GM21619 (cell line): ENCODE data around the gene AGXT.

ENCODE experiments used
- ATAC-seq: cut with Tn5 transposase; IDR thresholded peaks from one replicate; pipeline ENCODE4 v1.9.1; 2021; ENCODE audit not compliant: unreplicated experiment

AGXT gene

DNA sequence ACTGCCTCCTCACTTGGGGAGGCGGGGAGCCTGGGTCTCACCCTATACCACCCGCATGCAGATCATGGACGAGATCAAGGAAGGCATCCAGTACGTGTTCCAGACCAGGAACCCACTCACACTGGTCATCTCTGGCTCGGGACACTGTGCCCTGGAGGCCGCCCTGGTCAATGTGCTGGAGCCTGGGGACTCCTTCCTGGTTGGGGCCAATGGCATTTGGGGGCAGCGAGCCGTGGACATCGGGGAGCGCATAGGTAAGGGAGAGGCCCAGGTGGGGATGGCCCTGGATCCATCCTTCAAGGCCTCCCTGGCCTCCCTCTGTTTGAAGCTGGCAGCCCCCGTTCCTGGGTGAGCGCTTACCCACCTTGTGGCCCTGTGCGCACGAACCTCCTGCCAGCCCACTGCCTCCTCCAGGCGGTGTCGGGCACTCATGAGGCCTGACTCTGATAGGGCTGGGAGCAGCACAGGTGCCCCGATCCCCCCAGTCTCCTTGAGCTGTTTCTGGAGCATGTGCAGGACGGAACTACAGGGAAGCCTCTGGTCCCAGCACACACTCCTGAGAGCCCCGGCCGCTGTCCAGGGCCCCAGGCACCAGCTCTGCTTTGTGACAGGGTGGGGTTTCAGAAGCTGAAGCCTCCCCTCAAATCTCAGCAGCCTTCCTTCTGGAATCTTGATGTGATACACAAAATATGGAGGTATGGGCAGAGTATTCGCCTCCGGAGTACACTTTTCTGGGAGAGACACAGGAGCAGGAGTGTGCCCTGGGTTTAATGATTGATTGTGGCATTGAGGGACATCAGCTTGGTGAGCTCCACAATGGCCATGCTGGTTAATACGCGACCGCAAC lies 708 bp downstream of the AGXT start:
- ATAC-seq, result no peak

DNA sequence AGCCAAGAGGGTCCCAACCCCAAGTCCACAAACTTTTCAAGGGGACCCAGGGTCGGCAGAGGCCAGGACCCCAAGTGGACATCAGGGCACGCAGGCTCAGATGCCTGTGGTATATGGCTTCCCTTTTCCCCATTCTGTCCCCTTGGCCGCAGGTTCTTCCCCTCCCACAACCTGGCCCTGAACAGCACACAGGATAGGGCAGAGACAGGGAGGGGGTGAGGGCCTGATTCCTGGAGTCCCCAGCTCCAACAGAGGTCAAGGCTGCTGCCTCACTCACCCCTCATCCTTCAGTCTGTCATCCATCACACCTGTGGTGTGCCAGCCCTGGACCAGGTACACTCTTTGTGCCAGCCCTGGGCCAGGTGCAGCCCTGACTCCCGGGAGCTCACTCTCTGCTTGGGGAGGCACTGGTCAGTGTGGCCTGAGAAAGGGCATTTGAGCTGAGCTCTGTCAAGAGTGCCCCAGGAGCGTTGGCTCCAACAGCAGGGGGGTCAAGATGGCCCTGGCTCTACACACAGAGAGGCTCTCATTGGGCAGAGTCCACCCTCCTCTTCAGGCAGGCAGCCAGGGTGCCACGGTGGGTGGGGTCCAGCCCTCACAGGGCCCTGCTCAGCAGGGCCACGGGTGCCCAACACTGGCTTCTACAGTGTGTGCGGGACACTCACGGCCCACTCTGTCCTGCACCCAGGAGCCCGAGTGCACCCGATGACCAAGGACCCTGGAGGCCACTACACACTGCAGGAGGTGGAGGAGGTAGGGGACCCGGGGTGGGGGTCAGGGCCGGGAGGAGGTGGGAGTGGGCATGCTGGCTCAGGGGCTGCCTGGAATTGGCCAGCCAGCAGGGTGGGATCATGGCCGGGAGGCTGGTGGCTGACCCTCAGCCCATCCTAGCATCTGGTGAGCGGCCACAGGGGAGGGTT lies 1.6 kb downstream of the AGXT start:
- no peak for ATAC-seq

DNA sequence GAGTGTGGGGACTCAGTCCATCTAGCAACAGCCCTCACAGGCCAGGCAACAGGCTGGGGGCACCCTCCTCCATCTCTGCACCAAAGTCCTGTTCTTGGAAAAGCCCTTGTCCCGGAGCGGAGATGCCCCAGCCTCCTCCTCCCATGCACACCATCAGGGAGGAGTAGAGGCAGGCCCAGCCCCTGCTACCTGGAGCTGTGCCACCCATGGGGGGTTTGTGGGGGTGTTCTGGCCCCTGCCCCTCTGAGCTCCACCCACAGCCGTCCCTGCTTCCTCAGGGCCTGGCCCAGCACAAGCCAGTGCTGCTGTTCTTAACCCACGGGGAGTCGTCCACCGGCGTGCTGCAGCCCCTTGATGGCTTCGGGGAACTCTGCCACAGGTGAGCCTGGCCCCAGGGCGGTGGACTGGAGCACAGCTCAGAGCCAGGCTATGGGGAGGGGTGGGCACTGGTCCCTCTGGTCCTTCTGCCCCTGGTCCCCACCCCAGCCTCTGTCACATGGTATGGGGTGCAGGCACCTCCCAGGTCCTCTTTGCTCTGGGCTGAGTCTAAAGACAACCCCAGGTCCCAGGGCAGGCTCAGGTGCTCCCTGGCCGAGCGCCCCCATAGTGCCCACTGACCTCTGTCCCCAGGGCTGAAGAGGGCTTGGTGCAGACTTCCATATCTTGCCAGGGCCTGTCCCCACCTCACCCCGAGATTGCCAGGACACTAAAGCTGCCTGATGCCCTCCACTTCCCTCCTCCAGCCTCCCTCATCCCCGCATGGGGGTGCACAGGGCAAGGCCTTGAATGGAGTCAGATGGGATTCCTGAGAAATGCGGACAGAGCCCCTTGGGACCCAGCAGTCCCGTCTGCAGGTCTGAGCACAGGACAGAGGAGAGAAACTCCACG lies 2.7 kb downstream of the AGXT start:
- ATAC-seq, result no peak

DNA sequence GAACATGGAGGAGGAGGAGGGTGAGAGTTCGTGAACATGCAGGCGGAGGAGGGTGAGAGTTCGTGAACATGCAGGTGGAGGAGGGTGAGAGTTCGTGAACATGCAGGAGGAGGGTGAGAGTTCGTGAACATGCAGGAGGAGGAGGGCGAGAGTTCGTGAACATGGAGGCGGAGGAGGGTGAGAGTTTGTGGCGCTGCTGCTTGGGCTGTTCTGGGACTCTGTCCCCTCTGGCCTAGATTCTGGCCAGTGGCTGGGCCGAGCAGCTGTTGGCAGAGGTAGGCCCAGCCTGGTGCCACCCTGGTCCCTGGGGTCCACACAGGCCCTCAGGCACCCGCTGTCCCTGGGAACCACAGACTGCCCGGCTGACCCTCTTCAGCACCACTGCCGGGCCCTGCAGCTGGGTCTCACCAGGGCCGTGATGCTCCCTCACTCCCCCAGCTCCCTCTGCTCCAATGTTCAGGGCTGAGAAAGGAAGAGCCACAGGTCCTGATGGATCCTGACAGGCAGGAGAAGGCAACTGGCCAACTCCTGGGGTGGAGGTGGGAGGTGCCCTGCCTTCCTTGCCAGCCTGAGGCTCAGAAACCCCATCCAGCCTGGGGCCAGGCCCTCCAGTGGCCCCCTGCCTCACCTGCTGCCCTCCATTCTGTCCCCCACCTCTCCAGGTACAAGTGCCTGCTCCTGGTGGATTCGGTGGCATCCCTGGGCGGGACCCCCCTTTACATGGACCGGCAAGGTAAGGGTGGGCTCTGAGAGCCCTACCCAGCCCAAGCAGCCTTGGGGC lies 3.9 kb downstream of the AGXT start:
- ATAC-seq, result no peak

DNA sequence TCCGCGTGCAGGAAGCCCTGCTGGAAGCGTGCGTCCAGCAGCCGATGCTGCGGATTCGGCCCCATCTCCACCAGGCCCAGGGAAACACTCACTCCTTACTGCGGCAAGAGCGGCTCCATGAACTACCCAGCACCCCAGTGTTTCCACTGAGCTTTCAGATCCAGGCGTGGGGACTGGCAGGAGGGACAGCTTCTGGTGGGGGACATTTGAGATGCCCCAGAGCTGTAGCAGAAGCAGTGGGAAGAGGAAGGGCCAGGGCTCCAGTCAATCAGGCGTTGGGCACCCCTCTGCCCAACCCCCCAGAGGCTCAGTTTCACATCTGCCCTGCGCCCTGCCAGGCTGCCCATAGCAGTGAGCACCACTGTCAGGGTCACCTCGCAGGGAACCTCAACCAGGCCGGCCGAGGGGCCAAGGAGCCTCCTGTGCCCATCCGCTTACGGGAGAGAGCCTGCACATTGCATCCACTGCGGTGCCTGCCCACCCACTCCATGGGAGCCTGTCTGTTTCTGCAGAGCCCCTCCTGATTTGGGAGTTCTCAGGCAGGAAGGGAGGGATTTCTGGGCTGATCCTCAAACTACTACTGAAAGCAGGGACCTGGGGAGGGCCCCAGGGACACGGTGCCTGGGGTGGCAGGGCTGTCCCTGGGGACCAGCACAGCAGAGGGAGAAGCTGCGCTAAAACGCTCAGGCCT lies 4.6 kb downstream of the AGXT start:
- no peak for ATAC-seq

DNA sequence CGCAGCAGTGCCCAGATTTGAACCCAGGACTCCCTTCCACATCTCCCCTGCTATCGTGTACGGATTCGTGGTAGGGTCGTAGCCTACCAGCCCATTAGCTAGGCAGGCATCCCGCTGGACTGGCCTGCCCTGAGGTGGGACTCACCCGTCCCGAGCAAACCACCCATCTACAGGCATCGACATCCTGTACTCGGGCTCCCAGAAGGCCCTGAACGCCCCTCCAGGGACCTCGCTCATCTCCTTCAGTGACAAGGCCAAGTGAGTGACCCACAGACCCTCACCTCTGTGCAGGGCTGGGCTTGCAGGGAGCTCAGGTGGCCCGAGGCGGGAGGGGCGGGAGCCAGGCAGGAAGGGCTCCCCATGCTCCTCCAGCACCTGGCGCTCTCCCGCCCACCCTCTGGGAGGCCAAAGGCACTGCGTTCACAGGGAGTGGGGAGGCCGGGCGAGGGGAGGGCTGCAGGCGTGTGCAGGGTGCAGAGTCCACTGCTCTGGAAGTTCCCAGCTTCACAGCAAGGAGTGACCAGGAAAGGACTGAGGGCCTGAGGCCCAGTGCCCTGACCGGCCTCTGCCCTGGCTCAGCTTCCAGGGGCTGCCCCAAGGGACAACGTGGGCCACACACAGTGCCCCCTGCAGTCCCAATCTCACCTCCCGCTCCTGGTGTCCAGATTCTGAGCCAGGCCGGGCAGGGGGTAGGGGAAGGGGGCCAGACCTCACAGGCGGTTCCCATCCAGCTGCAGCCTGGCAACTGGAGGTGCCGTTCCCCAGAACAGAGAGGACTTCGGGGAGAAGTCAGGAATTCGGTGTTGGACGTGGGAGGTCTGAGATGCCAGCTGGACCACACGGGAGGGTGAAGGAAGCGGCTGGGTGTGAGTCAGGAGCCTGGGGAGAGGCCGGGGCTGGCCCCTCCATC lies 5.4 kb downstream of the AGXT start:
- no peak for ATAC-seq

DNA sequence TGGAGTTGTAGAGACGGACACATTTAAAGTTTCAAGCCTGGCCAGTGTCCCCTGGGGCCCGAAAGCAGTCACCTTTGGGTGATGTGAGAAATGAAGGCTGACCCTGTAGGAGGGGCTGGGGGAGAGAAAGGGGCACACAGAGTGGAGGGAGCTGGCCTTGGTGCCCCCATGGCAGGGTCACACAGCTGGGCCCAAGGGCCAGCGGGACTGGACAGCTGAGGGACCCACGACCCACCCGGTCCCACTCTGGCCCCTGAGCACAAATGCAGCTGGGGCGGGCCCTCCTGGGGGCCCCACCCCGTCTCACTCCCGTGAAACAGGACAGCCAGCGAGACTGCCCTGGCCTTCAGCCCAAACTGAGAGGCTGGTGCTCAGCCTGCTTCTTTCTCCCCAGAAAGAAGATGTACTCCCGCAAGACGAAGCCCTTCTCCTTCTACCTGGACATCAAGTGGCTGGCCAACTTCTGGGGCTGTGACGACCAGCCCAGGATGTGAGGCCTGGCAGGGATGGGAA lies 6.1 kb downstream of the AGXT start:
- no peak for ATAC-seq

DNA sequence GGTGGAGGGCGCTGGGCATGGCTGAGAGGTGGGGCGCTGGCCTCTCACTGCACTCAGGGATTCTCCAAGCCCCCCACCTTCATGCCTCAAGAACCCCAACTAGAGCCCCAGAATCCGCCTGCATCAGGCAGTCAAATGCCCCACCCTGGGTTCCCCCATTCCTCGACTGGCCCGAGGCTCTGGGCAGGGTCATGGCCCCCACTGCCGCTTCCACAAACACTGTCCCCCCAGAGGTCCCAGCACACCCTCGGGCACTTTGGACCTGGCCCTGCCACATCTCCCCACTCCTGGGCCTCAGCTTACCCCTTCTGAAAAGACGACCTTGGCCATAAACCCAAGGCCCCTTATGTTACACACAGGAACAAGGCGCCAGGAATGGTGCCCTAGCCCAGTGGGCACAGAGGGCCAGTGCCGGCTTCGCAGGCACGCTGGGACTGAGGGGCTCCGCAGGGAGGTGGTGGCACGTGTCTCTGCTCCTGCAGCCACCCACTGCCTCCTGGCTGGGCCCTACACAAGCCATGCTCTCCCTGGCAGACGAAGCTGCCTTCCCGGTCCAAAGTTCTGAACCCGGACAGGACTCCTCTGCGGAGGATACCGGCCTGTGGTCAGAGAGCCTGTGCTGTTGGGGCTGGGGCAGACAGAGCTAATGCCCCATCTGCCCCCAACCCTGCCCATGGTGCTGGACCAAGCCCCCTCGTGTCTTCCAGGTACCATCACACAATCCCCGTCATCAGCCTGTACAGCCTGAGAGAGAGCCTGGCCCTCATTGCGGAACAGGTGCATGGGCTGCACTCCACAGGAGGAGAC lies 6.8 kb downstream of the AGXT start:
- no peak for ATAC-seq

DNA sequence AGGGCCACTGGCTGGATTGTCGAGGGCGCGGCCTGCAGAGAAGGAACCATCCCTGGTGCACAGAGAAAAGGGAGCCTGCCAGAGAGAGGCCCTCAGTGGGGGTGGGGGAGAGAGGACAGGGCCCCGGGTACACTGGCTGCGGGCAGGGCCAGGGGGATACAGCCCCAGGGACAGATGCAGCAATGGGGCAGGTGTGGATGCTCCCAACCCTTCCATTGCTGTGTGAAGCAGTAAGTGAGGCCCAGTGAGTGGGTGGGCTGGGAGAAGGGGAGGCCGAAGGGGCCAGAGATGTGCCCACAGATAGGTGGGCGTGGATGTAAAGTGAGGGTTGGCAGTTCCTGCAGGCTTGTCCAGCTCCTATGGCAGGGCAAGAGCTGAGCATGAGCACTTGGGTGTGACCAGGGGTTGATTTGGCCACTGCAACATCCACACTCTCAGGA lies 7.4 kb downstream of the AGXT start:
- no peak for ATAC-seq

DNA sequence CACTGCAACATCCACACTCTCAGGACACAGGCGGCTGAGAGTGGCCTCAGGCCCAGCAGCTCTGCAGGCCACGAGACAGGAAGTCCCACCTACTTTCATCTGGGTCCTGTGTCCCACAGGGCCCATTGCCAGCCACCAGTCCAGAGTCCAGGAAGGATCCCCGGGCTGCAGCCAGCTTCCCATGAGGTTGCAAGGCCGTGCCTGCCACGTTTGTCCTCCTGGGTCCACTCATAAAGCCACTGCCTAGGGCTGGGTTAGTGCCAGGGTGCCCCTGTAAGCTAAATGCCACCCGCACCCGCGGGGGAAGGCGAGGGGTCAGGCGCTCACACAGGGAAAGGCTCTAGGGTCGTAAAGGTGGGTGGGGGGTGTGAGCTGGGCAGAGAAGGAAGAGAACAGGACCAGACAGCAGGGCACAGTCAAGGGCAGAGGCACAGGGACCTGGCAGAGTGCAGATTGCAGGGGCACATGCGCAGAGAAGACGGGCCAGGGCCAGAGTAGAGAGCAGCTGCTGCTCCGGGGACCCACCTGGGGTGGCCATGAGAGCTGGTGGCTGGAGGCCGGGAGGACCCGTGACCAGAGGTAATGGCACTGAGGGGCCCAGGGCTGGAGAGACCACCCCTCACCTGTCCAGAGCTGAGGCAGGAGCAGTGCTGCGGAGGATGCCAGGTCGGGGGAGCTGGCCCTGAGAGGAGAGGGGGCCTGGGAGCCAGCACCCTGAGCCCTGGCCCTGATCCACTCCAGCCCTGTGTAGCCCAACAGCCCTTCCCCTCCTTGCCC lies 8.0 kb downstream of the AGXT start:
- ATAC-seq, result no peak

DNA sequence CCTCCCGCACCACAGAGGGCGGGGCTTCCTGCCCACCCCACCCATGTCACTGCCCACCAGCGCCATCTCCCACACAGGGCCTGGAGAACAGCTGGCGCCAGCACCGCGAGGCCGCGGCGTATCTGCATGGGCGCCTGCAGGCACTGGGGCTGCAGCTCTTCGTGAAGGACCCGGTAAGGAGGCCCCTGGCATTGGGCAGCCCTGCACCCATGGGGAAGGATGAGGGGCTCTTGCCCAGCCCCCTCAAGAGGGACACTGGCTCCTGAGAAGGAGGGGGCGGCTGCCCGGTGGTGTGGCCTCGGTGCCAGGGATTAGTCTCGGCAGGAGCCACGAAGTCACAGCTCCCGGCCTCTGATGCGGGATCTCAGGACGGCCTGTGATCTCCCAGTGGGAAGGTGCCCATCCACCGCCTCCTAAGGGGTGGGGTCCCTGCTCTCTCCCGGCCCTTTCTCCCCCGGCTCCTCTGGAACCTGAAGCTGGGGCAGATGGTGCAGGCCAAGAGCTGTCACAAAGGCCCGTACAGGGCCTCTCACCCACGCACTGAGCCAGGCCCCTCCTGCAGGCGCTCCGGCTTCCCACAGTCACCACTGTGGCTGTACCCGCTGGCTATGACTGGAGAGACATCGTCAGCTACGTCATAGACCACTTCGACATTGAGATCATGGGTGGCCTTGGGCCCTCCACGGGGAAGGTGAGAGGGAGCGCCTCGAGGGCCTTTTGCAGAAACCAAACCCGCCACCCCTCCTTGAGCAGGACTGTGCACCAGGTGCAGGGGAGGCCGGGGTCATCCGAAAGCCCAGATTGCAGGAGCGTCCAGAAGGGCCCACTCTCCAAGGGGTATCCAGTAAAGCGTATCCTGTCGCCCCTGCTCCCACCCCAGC lies 9.1 kb downstream of the AGXT start:
- no peak for ATAC-seq

DNA sequence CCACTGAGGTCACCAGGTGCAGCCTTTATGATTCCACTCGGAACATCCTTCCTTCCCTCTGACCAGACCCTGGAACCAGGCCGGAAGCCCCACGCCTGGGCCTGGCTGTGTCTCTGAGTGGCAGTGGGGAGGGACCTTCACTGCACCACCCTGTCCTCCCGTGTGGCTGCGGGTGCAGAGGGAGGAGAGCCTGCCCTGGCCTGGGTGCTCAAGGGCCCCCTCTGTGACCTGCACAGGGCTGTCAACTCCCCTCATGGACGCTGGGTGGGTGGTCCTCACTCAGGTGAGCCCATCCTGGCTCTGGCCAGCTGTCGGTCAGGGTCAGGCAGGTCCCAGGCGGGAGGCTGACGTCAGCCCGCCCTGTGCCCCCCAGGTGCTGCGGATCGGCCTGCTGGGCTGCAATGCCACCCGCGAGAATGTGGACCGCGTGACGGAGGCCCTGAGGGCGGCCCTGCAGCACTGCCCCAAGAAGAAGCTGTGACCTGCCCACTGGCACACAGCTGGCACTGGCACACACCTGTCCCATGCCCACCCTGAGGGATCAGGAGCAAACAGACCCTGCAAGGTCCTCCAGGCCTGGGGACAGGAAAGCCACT lies 9.8 kb downstream of the AGXT start:
- ATAC-seq, result no peak

DNA sequence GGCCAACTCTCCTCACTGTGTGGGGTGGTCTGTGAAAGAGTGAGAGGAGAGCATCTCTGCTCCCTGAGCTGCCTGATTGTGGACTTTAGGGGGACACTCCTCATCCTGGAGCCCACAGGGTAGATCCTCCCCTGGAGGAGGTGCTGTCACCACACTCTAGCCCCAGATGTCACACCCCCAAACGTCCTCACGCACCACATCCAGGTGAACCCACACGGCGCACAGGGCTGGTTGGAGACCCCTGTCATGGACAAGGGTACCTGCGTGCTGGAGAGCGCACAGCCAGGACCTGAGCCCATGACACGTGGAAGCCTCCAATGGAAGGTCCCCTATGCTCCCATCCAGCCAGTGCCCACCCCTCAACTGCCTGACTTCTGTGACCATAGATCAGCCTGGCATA lies 10.5 kb downstream of the AGXT start:
- no peak for ATAC-seq

DNA sequence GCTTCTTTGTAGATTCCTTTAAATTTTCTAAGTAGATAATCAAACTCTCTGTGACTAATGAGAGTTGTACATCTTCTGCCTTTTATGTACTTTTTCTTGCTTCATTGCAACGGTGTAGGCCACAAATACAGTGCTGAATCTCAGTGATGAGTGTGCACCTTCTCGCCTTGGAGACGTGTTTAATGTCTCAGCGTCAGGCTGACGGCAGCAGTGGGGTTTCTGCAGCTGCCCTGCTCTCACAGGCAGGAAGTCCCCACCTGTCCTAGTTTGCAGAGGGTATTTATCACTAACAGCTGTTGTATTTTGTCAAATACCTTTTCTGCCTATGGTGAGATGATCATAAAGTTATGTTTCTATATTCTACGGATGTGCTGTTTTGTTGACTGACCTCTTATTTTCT lies 13.3 kb downstream of the AGXT start:
- no peak for ATAC-seq

DNA sequence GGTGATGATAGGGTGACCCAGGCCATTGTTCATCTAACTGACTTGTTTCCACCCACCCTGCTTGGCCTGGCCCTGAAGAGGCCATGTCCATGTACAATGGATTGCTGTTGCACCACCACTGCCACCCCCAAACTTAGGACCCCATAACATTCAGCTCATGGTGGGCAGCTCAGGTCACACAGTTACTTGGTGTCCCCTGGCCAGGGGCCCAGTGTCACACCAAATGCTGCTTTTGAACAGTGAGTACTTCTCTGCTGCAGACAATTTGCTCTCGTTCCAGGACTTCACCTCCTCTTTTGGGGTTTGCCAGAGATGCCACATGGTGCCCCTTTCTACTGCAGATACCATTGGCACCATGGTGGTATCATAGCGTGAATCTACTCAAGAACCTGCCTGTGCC lies 15.6 kb downstream of the AGXT start:
- no peak for ATAC-seq
